Psoas muscle (tissue), 8 donors: ENCODE results near the gene RETSAT. TPM values are rescaled to one million over a fixed set of nuclear protein-coding genes. Genes with fewer than 3 reads are reported as not detected.
"Not testable (repeated sequence)": the region's sequence is repeated elsewhere in the genome, so short reads cannot be mapped to it uniquely, and the experiment has no call there.

ENCODE experiments used
- ATAC-seq, 4 donors: fragments of 200-7000 bp; cut with Tn5 transposase; one replicate each; pipeline ENCODE4 v1.9.1; 2020; ENCODE audit warnings: moderate library complexity in 3 of 4, mild to moderate bottlenecking in 2 of 4
- DNase-seq, 2 donors: peaks; one replicate each; pipeline ENCODE4 v3.0.0-alpha.2; 2020
- H3K27ac ChIP-seq: fragments of 200-600 bp; one replicate; pipeline ENCODE4 v1.8.0; 2022
- H3K27me3 ChIP-seq, 3 donors: fragments of 200-600 bp in 1 of 3; one replicate each; pipeline versions ENCODE4 v1.6.1 to v1.8.0; 2013 to 2022; ENCODE audit warnings: low read length in 2 of 3, mild to moderate bottlenecking in 2 of 3, moderate library complexity in 1 of 3; ENCODE audit not compliant: insufficient read depth in 3 of 3
- H3K36me3 ChIP-seq, 2 donors: fragments of 200-600 bp in 1 of 2; one replicate each; pipeline versions ENCODE4 v1.6.1 to v1.8.0; 2013 to 2022; ENCODE audit warnings: low read depth in 1 of 2, mild to moderate bottlenecking in 1 of 2, moderate library complexity in 1 of 2; ENCODE audit not compliant: insufficient read depth in 1 of 2
- H3K4me1 ChIP-seq: fragments of 200-600 bp; one replicate; pipeline ENCODE4 v1.8.0; 2022
- H3K4me3 ChIP-seq: fragments of 200-600 bp; one replicate; pipeline ENCODE4 v1.8.0; 2022; ENCODE audit warnings: mild to moderate bottlenecking
- H3K9me3 ChIP-seq: fragments of 200-600 bp; one replicate; pipeline ENCODE4 v1.8.0; 2022
- CTCF ChIP-seq: fragments of 200-600 bp; IDR thresholded peaks from one replicate; pipeline ENCODE4 v1.8.0; 2022; ENCODE audit warnings: antibody characterized with exemption
- WGBS, 3 donors: extraction: QIAGEN DNeasy Blood & Tissue Kit; methylation state at CpG; one replicate each; pipeline versions ENCODE4 v1.1.6 to v1.1.7; 2013; 5-methylcytosine and 5-hydroxymethylcytosine counted together
- intact Hi-C, 2 donors: fragments of 100-400 bp; cut with DNase I; formaldehyde crosslinking; loops; one replicate each; pipeline versions ENCODE4 v1.11.0 to v1.14.2; 2022
- polyA plus RNA-seq, 3 donors: library from polyadenylated mRNA; stranded (reverse); fragments of 200-250 nt; gene quantifications; one replicate each; pipeline ENCODE4 v1.2.3, GENCODE V29; 2013
- total RNA-seq, 4 donors: library from RNA; stranded (reverse); fragmentation: NEBNext Ultra II Directional in 2 of 4; extraction: Animal tissue kit (Norgen Biotek cat#: 25700) in 2 of 4; gene quantifications; one replicate each; pipeline versions ENCODE4 v1.2.1 to v1.2.4, GENCODE V29; 2021 to 2023
- donor health status: healthy with polysubstance abuse.
- donor health status: DM: no; HTN: no; CAD: no; lungs with moderate emphysema.
- donor health status: Bipolar disorder and iron deficiency.
- donor health status: healthy.
- donor health status: DM: yes; HTN: yes; CAD: no.
- donor health status: DM: no; HTN: no; CAD: no.
- donor health status: DM: no; HTN: no; CAD: no.
- donor health status: DM: yes; HTN: yes; CAD: no.

Gene RETSAT
- total and polyA plus RNA-seq, 7 donors = 28.3 to 115 (median 45.6) TPM

GRCh38 chr2:85327160-85327821, 27.0 kb downstream of the RETSAT start:
- WGBS, 3 donors = 3 to 5% (median 4%) methylated on average over 41 of the region's 41 CpGs
- DNase-seq (peak; percentile 56 to 74), ATAC-seq (peak; percentile 21 to 66 (median 46))
- Histone ChIP-seq H3K9me3 (no peaks in the 10 kb centered on the region), H3K4me3 (peak overlapping the region; percentile 89), H3K36me3 (peaks cover 4 to 26% of the 10 kb centered on the region in 2 donors), H3K27ac (peak overlapping the region; percentile 99), H3K4me1 (peaks cover 28% of the 10 kb centered on the region), H3K27me3 (no peaks in the 10 kb centered on the region)
- TF ChIP-seq CTCF = no peak
- intact Hi-C loops = no loop called here

DNA sequence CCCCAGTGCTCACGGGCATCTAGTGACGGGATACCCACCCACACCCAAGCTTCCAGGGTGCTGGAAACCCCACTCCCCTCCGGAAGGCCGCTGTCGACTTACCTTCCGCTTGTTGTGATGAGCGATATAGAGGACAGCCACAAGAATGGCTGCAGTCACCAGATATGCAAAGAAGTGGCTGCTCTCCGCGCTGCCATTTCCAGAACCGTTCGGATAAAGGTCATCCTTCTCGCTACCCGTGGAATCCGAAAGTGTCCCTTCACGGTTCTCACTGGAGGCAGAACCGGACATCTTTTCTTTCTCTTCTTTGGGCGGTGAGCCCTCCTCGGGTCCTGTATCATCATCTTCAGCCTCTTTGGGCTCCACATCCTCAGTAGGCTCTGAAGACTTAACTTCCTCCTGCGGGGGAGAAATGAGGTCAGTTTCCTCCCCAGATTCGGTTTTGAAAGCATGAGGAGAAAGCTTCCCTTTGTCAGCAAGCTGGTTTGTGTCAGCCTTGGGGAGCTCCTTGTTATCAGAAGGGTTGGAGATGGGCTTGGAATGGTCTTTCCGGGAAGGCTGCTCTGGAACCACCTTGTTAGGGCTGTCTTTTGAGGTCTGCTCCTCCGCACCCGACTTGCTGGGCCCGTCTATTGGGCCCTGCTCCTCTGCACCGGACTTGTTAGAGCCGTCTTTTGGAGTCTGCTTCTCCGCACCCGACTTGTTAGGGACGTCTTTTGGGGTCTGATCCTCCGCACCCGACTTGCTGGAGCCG, 27.7 kb downstream of the RETSAT start:
- Histone ChIP-seq H3K9me3 (no peaks in the 10 kb centered on the region), H3K4me1 (peaks cover 29% of the 10 kb centered on the region), H3K4me3 (peak overlapping the region; percentile 89), H3K36me3 (peaks cover 4 to 33% of the 10 kb centered on the region in 2 donors), H3K27ac (peak overlapping the region; percentile 99), H3K27me3 (no peaks in the 10 kb centered on the region)
- intact Hi-C loops = no loop called here
- WGBS, 3 donors = 13 to 17% (median 15%) methylated on average over 32 of the region's 32 CpGs
- DNase-seq (no peak), ATAC-seq (no peak)
- TF ChIP-seq CTCF = no peak

- Histone ChIP-seq H3K27me3 (no peaks in the 10 kb centered on the region), H3K9me3 (no peaks in the 10 kb centered on the region), H3K4me1 (peaks cover 33% of the 10 kb centered on the region), H3K36me3 (peaks cover 4 to 45% of the 10 kb centered on the region in 2 donors), H3K27ac (no peak overlapping the region), H3K4me3 (peak overlapping the region; percentile 89)
- DNase-seq = no peak
- TF ChIP-seq CTCF = no peak
- ATAC-seq = no peak
- 54 to 61% (median 59%) methylated on average over 9 of the region's 9 CpGs for WGBS, 3 donors
- intact Hi-C loops = no loop called here
Measured at GRCh38 chr2:85325466-85325811, 28.9 kb downstream of the RETSAT start.

DNA sequence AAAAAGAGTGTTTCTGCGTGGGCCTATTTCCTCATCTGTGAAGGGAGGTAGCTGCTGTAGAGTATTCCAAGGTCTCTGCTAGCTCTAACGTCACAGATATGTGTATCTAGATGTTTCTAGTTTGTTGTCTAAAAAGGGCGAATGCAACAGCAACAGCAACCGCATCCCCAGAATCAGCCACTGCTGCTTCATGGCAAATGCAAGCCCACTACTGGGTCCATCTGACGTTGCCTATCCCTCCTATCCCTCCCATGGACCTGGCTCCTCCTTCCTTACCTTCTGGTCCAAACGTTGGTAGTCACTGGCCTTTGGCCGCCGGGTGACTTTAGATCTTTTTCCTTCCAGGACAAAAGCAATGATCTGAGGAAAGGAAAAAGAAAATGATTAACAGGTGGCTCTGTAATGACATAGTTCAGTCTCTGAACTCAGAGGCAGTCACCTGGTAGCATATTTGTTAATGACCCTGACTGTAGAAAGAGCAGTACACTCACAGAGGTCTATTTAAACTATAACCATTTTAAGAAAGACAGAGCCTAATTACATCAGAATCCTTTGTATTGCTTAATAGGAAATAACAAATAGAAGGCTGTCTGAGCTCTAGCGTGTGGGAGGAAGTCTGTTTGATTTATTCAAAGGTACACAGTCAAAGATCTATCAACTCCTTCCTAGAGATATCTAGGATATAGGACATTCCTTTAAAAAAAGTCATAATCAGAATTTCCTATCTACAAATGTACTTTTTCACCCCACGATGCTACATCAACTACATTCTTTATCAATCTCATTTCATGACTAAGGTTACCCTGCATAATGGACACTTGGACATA, 29.5 kb downstream of the RETSAT start:
- no peak for DNase-seq
- ATAC-seq = no peak
- peaks cover 4 to 51% of the 10 kb centered on the region in 2 donors for H3K36me3 ChIP-seq
- no peak for TF ChIP-seq CTCF
- H3K9me3 ChIP-seq = no peaks in the 10 kb centered on the region
- H3K4me1 ChIP-seq = peaks cover 33% of the 10 kb centered on the region
- H3K4me3 ChIP-seq = peak overlapping the region; percentile 89
- no peak overlapping the region for H3K27ac ChIP-seq
- H3K27me3 ChIP-seq = no peaks in the 10 kb centered on the region
- intact Hi-C loops = no loop called here
- 56 to 59% (median 58%) methylated on average over 10 of the region's 10 CpGs for WGBS, 3 donors

- peaks cover 4 to 54% of the 10 kb centered on the region in 2 donors for H3K36me3 ChIP-seq
- 87 to 91% (median 90%) methylated on average over 8 to 11 of the region's 11 CpGs for WGBS, 3 donors
- DNase-seq, ATAC-seq, H3K4me3 ChIP-seq, H3K27ac ChIP-seq, H3K9me3 ChIP-seq, intact Hi-C loops, H3K27me3 ChIP-seq: not testable (repeated sequence)
- H3K4me1 ChIP-seq = peaks cover 33% of the 10 kb centered on the region
Measured at GRCh38 chr2:85323988-85324367, 30.4 kb downstream of the RETSAT start.
